BJ (cell line): ENCODE measurements around the gene CLASRP. TPM values are rescaled to one million over a fixed set of nuclear protein-coding genes. Genes with fewer than 3 reads are reported as not detected.
"Not testable (repeated sequence)": the region's sequence is repeated elsewhere in the genome, so short reads cannot be mapped to it uniquely, and the experiment has no call there.

Experiments
- CTCF ChIA-PET: fragments of 350-600 bp; formaldehyde crosslinking; extraction: SDS; loops from one replicate; lab custom pipeline; 2021; ENCODE audit warnings: antibody characterized with exemption, inconsistent platforms; lab: Yijun Ruan, JAX
- POLR2A ChIA-PET: fragments of 300-600 bp; sonication (Branson Sonifier 250); formaldehyde crosslinking; extraction: SDS; loops from one replicate; lab custom pipeline; 2021; ENCODE audit warnings: antibody characterized with exemption; lab: Charles Lee
- DNase-seq: peaks from one replicate; pipeline ENCODE4 v3.0.0-alpha.2; 2011; ENCODE audit warnings: low read depth
- H3K27me3 ChIP-seq: 2 replicates; pipeline ENCODE4 v1.6.0; 2011; ENCODE audit warnings: low read length; ENCODE audit not compliant: control insufficient read depth, insufficient read depth
- H3K36me3 ChIP-seq: 2 replicates; pipeline ENCODE4 v1.5.1; 2011; ENCODE audit warnings: low read length; ENCODE audit not compliant: control insufficient read depth, insufficient read depth
- H3K4me3 ChIP-seq: 2 replicates; pipeline ENCODE4 v1.5.1; 2011; ENCODE audit warnings: low read depth, mild to moderate bottlenecking, control low read depth, low read length
- CTCF ChIP-seq: IDR thresholded peaks from 2 replicates; pipeline ENCODE4 v1.5.1; 2011; ENCODE audit warnings: low read depth, mild to moderate bottlenecking, control low read depth, inconsistent platforms, low read length, moderate library complexity; ENCODE audit not compliant: insufficient read depth
- polyA plus RNA-seq: library from polyadenylated mRNA; depleted of rRNA; stranded (reverse); fragments of >200 nt; gene quantifications from 2 replicates; pipeline ENCODE4 v1.2.3, GENCODE V29; 2011

CLASRP gene
- polyA plus RNA-seq, 1 experiment, result 15.9 TPM

- Histone ChIP-seq H3K4me3 (no peak overlapping the region), H3K36me3 (no peaks in the 10 kb centered on the region), H3K27me3 (no peaks in the 10 kb centered on the region)
- ChIA-PET CTCF (interaction anchor here (1.7 to 2.3 kb wide), 2 partner anchors 21 to 26 kb away, joined by 4 to 7 read pairs; no protein-coding TSS in a partner anchor), POLR2A (no interaction called here)
- DNase-seq, result no peak
- no peak for TF ChIP-seq CTCF
Observed at GRCh38 chr19:45104658-45105349, 66.0 kb downstream of the CLASRP start.

GRCh38 chr19:45106363-45106762 is 67.5 kb downstream of the CLASRP start:
- H3K4me3 ChIP-seq, DNase-seq, POLR2A ChIA-PET, H3K27me3 ChIP-seq, H3K36me3 ChIP-seq: not testable (repeated sequence)
- CTCF ChIA-PET, result interaction anchor here (0.6 to 2.3 kb wide), 3 partner anchors 13 to 33 kb away, joined by 3 to 7 read pairs (median 4); no protein-coding TSS in a partner anchor

- Histone ChIP-seq H3K36me3 (no peaks in the 10 kb centered on the region), H3K27me3 (no peaks in the 10 kb centered on the region), H3K4me3 (no peak overlapping the region)
- DNase-seq, result no peak
- POLR2A ChIA-PET, result no interaction called here
- CTCF ChIA-PET, result interaction anchor here (0.7 kb wide), 1 partner anchor 531 kb away, joined by 3 read pairs; no protein-coding TSS in a partner anchor
- TF ChIP-seq CTCF, result no peak
Observed at GRCh38 chr19:45107621-45108150, 68.8 kb downstream of the CLASRP start.

- no peaks in the 10 kb centered on the region for H3K27me3 ChIP-seq
- H3K4me3 ChIP-seq, result no peak overlapping the region
- H3K36me3 ChIP-seq, result no peaks in the 10 kb centered on the region
- no peak for TF ChIP-seq CTCF
- CTCF ChIA-PET, result interaction anchor here (1.0 to 2.0 kb wide), 3 partner anchors 14 to 51 kb away, joined by 3 to 6 read pairs (median 4); no protein-coding TSS in a partner anchor
- POLR2A ChIA-PET, result no interaction called here
- no peak for DNase-seq
Observed at GRCh38 chr19:45110851-45111266, 72.0 kb downstream of the CLASRP start.

GRCh38 chr19:45112111-45112827 is 73.4 kb downstream of the CLASRP start:
- TF ChIP-seq CTCF, result no peak
- no peak for DNase-seq
- no peaks in the 10 kb centered on the region for H3K27me3 ChIP-seq
- ChIA-PET CTCF (interaction anchor here (2.9 kb wide), 1 partner anchor 13 kb away, joined by 18 read pairs; no protein-coding TSS in a partner anchor), POLR2A (no interaction called here)
- H3K4me3 ChIP-seq, result no peak overlapping the region
- no peaks in the 10 kb centered on the region for H3K36me3 ChIP-seq
